ENCODE measurements around the gene FSTL4. TPM values are rescaled to one million over a fixed set of nuclear protein-coding genes. Genes with fewer than 3 reads are reported as not detected.

FSTL4 gene
- total RNA-seq, 1 donor from 2014 or later, result 11.3 TPM

- peaks cover 9% of the 10 kb centered on the region for H3K9me3 Mint-ChIP-seq
- DNase-seq (ENCODE audit: extremely low spot score, unreplicated experiment), result no peak
- H3K27ac Mint-ChIP-seq, result no peak overlapping the region
- peaks cover 6% of the 10 kb centered on the region for H3K36me3 Mint-ChIP-seq
- no peaks in the 10 kb centered on the region for H3K27me3 Mint-ChIP-seq
- H3K4me1 Mint-ChIP-seq (ENCODE audit: unreplicated experiment), result no peaks in the 10 kb centered on the region
- H3K4me3 Mint-ChIP-seq, result no peak overlapping the region
- TF ChIP-seq, protein P1, sequence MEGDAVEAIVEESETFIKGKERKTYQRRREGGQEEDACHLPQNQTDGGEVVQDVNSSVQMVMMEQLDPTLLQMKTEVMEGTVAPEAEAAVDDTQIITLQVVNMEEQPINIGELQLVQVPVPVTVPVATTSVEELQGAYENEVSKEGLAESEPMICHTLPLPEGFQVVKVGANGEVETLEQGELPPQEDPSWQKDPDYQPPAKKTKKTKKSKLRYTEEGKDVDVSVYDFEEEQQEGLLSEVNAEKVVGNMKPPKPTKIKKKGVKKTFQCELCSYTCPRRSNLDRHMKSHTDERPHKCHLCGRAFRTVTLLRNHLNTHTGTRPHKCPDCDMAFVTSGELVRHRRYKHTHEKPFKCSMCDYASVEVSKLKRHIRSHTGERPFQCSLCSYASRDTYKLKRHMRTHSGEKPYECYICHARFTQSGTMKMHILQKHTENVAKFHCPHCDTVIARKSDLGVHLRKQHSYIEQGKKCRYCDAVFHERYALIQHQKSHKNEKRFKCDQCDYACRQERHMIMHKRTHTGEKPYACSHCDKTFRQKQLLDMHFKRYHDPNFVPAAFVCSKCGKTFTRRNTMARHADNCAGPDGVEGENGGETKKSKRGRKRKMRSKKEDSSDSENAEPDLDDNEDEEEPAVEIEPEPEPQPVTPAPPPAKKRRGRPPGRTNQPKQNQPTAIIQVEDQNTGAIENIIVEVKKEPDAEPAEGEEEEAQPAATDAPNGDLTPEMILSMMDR (conservative IDR thresholded peaks at IDR 0.05), result no peak
These were observed 234.6 kb downstream of the FSTL4 start for GRCh38 chr5:133377736-133378135.

DNA sequence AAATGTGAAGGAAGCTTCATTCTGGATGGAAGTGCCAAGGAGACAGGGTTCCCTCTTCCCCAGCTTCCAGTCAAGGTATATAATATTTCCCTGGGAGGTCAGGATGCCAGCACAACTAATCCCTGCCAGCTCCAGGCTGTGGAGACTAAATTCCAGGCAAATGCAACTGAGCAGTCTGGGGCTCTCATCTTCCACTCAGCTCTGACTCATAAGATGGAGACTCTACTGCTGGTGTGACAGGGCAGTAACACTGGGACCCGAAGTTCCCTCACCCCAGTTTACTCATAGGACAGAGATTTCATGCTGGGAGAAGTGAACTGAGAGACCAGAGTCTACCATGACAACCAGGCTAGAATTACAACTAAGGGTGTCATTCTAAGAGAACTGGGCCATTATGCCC lies 235.4 kb downstream of the FSTL4 start:
- Mint-ChIP-seq H3K36me3 (peaks cover 6% of the 10 kb centered on the region), H3K27ac (no peak overlapping the region), H3K4me1 (ENCODE audit: unreplicated experiment) (no peaks in the 10 kb centered on the region), H3K4me3 (no peak overlapping the region), H3K27me3 (no peaks in the 10 kb centered on the region), H3K9me3 (peaks cover 9% of the 10 kb centered on the region)
- DNase-seq (ENCODE audit: extremely low spot score, unreplicated experiment), result peak; percentile 20
- TF ChIP-seq, protein P1 (conservative IDR thresholded peaks at IDR 0.05), result no peak

DNA sequence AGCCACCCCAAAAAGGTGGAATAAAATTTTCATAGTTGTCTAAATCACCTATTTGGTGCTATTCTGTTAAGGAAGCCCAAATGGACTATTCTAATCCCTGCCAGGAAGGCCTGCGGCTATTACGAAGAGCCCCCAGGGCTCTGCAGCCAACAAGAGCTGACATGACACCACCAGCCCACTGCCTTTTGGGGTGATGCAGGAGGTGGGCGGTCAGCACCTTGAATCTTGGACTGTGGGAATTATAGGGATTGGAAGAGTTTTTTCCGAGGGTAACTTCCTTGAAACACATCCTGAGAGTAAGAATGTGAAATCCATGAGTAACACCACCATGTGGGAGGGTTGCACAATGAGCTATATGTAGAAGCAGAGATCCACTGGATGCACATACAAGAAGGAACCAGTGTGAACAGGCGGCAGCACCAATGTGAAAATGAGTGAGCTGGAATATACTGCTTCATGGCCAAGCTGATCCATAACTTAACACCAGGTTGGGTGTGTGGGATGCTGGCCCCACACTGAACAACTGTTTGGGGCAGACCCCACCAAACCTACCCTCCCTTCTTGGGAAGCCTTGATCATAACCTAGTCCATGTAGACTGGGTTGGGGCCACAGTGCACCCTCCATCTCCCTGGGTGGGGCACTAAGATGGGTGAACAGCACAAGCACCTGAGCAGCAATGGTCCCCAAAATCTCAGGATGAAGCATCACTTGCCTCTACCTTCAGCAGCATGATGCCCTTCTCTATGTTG lies 239.0 kb downstream of the FSTL4 start:
- Mint-ChIP-seq H3K4me1 (ENCODE audit: unreplicated experiment) (peaks cover 14% of the 10 kb centered on the region), H3K36me3 (peaks cover 6% of the 10 kb centered on the region), H3K27me3 (no peaks in the 10 kb centered on the region), H3K9me3 (peaks cover 9% of the 10 kb centered on the region), H3K27ac (no peak overlapping the region), H3K4me3 (no peak overlapping the region)
- DNase-seq (ENCODE audit: extremely low spot score, unreplicated experiment), result peak; percentile 27
- TF ChIP-seq, protein P1 (conservative IDR thresholded peaks at IDR 0.05), result no peak

GRCh38 chr5:133372293-133372937 lies 239.9 kb downstream of the FSTL4 start:
- DNase-seq (ENCODE audit: extremely low spot score, unreplicated experiment), result peak; percentile 13
- Mint-ChIP-seq H3K9me3 (peaks cover 9% of the 10 kb centered on the region), H3K36me3 (peaks cover 5% of the 10 kb centered on the region), H3K27me3 (no peaks in the 10 kb centered on the region), H3K4me3 (no peak overlapping the region), H3K4me1 (ENCODE audit: unreplicated experiment) (peaks cover 14% of the 10 kb centered on the region), H3K27ac (no peak overlapping the region)
- TF ChIP-seq, protein P1 (conservative IDR thresholded peaks at IDR 0.05), result no peak

DNA sequence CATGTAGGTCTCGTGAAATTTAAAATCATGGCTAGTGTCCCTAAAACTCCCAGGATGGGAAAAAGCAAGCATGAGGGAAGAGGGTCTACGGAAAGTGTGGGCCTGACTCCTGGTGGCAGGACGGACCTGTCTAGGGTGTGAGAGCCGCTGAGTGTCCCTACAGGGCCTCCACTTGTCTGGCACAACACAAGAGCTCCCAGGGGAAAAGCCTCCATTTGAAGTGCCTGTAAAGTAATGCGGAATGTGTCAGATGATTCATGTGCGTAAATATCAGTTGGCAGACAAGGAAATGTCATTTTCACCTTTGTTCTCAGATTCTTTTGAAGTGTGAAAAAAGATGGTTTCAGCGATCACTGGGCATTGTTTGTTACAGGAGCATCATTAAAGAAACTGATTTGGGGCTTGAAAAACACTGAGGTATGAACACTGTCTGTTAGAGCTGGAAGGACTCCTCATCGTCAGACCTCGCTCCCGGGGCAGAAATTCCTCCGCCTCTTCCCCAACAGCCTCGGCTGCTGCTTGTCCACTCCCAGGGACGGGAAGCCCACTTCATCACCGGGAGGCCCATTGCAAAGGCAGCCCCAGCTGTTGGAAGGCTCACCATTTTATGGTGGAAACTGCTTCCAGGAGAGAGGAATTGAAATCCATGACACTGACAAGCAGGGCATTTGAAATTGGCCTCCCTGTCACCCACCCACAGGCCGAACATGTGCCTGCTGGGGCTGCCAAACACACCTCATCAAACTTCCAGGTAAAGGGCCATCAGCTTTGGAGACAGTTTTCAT lies 240.8 kb downstream of the FSTL4 start:
- H3K9me3 Mint-ChIP-seq, result peaks cover 9% of the 10 kb centered on the region
- no peak overlapping the region for H3K27ac Mint-ChIP-seq
- peaks cover 14% of the 10 kb centered on the region for H3K4me1 Mint-ChIP-seq (ENCODE audit: unreplicated experiment)
- H3K36me3 Mint-ChIP-seq, result peaks cover 3% of the 10 kb centered on the region
- DNase-seq (ENCODE audit: extremely low spot score, unreplicated experiment), result peak; percentile 64
- TF ChIP-seq, protein P1 (conservative IDR thresholded peaks at IDR 0.05), result no peak
- no peaks in the 10 kb centered on the region for H3K27me3 Mint-ChIP-seq
- no peak overlapping the region for H3K4me3 Mint-ChIP-seq

Data from type B pancreatic cell (in vitro differentiated cells).